Chondrocyte (in vitro differentiated cells): ENCODE measurements around the gene SPA17. TPM values are rescaled to one million over a fixed set of nuclear protein-coding genes. Genes with fewer than 3 reads are reported as not detected.

Experiments
- DNase-seq: peaks from one replicate; pipeline ENCODE4 v3.0.0; 2021; ENCODE audit warnings: mixed read lengths, low spot score
- H3K27ac Mint-ChIP-seq: one replicate; pipeline ENCODE4 v1.8.0; 2021; ENCODE audit warnings: mild to moderate bottlenecking, moderate library complexity, mixed read lengths; ENCODE audit not compliant: unreplicated experiment
- H3K27me3 Mint-ChIP-seq: 2 replicates; pipeline ENCODE4 v1.8.0; 2021; ENCODE audit warnings: low read depth, mixed read lengths
- H3K36me3 Mint-ChIP-seq: 2 replicates; pipeline ENCODE4 v1.8.0; 2021; ENCODE audit warnings: low read depth, mixed read lengths
- H3K4me1 Mint-ChIP-seq: 2 replicates; pipeline ENCODE4 v1.8.0; 2021; ENCODE audit warnings: low read depth, mild to moderate bottlenecking, mixed read lengths
- H3K4me3 Mint-ChIP-seq: one replicate; pipeline ENCODE4 v1.8.0; 2021; ENCODE audit warnings: mild to moderate bottlenecking, moderate library complexity, mixed read lengths; ENCODE audit not compliant: unreplicated experiment
- H3K9me3 Mint-ChIP-seq: 2 replicates; pipeline ENCODE4 v1.8.0; 2021; ENCODE audit warnings: low read depth, mixed read lengths
- total RNA-seq: library from RNA; stranded (reverse); gene quantifications from 3 replicates; pipeline ENCODE4 v1.2.1, GENCODE V29; 2021
- TF ChIP-seq, protein P1 (sequence below): fragments of 200-600 bp; sonication (generic); IDR thresholded peaks from 2 replicates; pipeline ENCODE4 v1.5.0; 2021; ENCODE audit warnings: antibody characterized with exemption, mild to moderate bottlenecking, moderate library complexity

The SPA17 gene
- total RNA-seq, 1 donor from 2014 or later = 1.7 TPM

DNA sequence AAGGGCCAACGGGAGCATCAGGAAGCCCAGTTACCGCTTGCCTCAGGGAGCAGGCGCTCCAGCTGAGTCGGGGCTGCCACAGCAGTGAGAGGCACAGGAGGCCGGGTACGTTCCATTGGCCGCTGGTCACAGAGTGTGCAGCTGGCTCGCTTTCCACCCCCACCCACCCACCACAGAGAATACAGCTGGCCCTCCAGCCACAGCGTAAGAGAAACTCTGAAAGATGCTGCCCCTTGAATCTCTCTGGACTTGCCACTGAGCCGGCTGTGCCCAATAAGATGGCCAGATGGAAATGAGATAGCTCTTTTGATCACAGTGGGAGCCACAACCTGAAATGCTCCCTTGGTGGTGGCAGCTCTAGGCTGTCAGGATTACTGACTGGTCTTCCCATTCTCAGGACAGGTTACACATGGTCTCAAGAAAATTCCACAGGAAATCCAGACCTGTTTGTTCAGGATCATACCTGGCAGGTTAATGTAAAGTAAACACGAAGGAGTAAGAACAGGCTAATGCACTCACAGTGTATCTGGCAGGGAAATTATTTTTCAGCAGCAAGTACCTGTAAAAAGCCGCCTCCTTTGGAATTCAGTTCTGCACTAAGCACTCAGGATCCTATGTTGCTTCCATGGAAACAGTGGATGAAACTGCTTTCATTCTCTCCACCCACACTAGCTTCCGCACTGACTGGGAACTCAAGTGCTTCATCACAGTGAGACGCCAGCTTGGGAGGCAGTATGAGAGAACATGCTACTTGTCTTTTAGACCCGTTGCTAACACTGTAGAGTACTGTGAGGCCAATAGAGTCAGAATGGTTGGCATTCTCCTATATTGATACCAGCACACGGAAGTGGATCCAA, 16.7 kb upstream of the SPA17 start:
- Mint-ChIP-seq H3K36me3 (peaks cover 9% of the 10 kb centered on the region), H3K27me3 (no peaks in the 10 kb centered on the region), H3K4me1 (peaks cover 12% of the 10 kb centered on the region), H3K27ac (no peak overlapping the region), H3K4me3 (no peak overlapping the region), H3K9me3 (no peaks in the 10 kb centered on the region)
- TF ChIP-seq, protein P1, sequence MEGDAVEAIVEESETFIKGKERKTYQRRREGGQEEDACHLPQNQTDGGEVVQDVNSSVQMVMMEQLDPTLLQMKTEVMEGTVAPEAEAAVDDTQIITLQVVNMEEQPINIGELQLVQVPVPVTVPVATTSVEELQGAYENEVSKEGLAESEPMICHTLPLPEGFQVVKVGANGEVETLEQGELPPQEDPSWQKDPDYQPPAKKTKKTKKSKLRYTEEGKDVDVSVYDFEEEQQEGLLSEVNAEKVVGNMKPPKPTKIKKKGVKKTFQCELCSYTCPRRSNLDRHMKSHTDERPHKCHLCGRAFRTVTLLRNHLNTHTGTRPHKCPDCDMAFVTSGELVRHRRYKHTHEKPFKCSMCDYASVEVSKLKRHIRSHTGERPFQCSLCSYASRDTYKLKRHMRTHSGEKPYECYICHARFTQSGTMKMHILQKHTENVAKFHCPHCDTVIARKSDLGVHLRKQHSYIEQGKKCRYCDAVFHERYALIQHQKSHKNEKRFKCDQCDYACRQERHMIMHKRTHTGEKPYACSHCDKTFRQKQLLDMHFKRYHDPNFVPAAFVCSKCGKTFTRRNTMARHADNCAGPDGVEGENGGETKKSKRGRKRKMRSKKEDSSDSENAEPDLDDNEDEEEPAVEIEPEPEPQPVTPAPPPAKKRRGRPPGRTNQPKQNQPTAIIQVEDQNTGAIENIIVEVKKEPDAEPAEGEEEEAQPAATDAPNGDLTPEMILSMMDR = no peak
- no peak for DNase-seq

DNA sequence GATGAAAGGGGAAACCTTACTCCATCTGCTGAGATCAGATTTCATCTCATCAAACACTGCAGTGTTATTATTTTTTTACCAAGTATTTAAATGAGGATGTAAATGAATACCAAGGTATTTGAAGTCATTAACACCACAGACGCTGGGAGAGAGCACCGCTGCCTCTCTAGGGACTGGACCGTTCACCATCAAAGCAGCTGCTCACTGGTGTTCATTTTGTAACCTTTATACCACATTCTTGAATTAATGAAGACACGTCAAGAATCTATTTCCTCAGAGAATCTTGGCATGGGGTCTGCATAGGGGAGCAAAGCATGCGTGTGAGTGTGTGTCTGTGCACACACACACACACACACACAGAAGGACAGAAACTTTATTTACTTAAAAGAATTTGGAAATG, 15.8 kb upstream of the SPA17 start:
- Mint-ChIP-seq H3K27me3 (no peaks in the 10 kb centered on the region), H3K36me3 (peaks cover 7% of the 10 kb centered on the region), H3K4me1 (peaks cover 12% of the 10 kb centered on the region), H3K9me3 (no peaks in the 10 kb centered on the region), H3K4me3 (no peak overlapping the region), H3K27ac (no peak overlapping the region)
- no peak for DNase-seq
- TF ChIP-seq, protein P1 = no peak

DNA sequence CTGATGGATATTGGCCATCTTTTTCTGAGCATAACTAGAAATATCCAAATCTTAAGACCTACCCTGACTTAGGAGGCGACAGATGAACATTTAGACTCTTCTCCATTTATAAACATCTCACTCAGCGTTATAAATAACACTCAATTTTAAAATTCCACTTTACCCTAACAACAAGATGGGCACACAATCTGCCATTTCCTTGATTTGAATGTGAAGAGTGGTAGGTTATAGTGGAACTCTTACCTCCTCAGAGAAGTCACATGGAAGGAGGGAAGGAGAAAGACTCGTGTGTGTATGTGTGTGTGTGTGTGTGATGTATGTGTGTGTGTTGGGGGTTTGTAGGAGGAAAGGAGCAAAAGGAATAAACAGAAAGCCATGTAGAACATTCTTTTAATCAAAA, 15.2 kb upstream of the SPA17 start:
- H3K27me3 Mint-ChIP-seq = no peaks in the 10 kb centered on the region
- no peak overlapping the region for H3K27ac Mint-ChIP-seq
- peaks cover 12% of the 10 kb centered on the region for H3K4me1 Mint-ChIP-seq
- H3K9me3 Mint-ChIP-seq = no peaks in the 10 kb centered on the region
- no peak overlapping the region for H3K4me3 Mint-ChIP-seq
- TF ChIP-seq, protein P1 = no peak
- DNase-seq = no peak
- peaks cover 4% of the 10 kb centered on the region for H3K36me3 Mint-ChIP-seq

DNA sequence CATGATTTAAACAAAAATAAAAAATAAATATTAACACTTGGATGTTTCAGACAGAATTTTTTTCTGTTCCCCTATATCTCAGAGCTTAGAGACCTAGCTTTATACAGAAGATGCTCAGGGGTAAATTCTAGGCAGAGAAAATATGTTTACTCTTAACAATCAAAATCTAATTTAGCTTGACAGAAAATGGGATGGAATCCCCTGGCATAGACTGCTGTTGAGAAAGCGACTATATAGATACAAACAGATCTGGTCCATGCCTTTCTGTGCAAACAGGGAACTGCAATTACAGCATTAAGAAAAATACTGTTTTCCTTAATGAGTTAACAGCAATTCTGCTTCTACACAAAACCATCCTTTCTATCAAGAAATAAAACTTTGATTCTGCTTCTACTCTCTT, 14.7 kb upstream of the SPA17 start:
- DNase-seq = no peak
- no peaks in the 10 kb centered on the region for H3K9me3 Mint-ChIP-seq
- H3K27ac Mint-ChIP-seq = no peak overlapping the region
- TF ChIP-seq, protein P1 = no peak
- no peak overlapping the region for H3K4me3 Mint-ChIP-seq
- peaks cover 2% of the 10 kb centered on the region for H3K36me3 Mint-ChIP-seq
- peaks cover 12% of the 10 kb centered on the region for H3K4me1 Mint-ChIP-seq
- H3K27me3 Mint-ChIP-seq = no peaks in the 10 kb centered on the region

DNA sequence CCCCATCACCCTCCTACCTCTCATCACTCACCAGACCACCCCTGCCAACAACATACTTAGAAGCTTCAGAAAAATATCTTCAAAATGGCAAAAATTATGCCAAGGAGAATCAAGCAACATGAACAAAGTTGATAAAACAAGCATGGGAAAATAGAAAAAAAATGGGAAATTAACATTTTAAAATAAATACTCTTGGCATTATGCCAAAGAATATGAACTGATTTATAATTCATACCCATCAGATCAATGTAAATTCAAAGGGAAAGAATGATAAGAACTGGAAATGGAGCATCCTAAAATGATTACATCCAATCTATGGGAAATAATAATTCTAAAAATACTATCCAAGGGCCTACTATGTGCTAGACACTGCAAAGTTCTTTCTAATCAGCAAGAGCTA, 12.2 kb upstream of the SPA17 start:
- no peaks in the 10 kb centered on the region for H3K27me3 Mint-ChIP-seq
- TF ChIP-seq, protein P1 = no peak
- H3K4me1 Mint-ChIP-seq = peaks cover 12% of the 10 kb centered on the region
- H3K4me3 Mint-ChIP-seq = no peak overlapping the region
- no peak overlapping the region for H3K27ac Mint-ChIP-seq
- H3K9me3 Mint-ChIP-seq = no peaks in the 10 kb centered on the region
- H3K36me3 Mint-ChIP-seq = peaks cover 4% of the 10 kb centered on the region
- DNase-seq = no peak
